Measurements from ENCODE around the gene TET3.

Gene TET3

DNA sequence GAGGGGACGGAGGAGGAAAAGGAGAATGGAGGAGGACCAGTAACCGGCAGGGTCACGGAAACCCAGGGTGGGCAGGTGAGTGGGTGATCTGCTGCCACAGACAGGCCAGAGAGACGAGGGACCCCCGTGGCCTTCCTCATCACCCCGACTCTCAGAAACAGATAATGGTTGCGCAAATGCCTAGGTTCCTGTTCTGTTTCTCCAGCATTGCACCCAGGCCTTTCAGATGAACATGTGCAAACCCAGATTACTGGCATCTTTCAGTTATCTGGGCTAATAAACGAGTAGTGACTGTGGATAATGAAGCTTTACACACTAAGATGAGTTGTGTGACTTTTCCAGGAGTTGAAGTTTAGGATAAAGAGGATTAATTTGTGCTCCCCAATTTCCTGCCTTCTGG lies 46.5 kb downstream of the TET3 start:
- no peak for DNase-seq (ENCODE audit: low read depth, low spot score)

DNA sequence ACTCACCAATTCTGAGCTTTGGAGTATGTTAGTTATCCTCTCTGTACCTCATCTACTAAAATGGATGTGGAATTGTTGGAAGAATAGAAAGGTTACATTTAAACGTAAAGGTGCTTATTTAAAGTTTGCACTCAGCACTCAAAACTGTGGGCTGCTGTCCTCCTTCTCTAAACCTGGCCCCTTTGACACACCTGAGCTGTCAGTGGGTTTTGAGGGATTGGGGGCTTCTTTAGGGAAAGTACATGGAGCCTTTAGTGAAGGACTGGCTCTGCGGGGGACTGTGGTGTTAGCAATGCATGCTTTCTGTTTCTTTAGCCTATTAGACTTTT lies 47.2 kb downstream of the TET3 start:
- DNase-seq (ENCODE audit: low read depth, low spot score) = no peak

DNA sequence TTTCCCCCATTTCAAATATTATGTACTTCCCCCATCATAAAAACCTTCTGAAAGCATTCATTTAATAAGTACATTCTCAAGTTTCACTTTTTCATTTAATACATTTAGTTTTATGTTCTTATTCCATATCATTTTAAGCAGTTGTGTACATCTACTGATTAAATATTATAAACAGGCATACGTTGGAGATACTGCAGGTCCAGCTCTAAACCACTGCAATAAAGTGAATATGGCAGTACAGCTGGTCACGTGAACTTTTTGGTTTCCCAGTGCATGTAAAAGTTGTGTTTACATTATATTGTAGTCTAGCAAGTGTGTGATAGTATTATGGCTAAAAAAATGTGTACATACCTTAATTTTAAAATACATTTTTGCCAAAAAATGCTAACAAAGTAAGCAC lies 48.7 kb downstream of the TET3 start:
- no peak for DNase-seq (ENCODE audit: low read depth, low spot score)
